H1 (cell line): ENCODE data around the gene LPP. TPM values are rescaled to one million over a fixed set of nuclear protein-coding genes. Genes with fewer than 3 reads are reported as not detected.

Source experiments
- CTCF ChIA-PET: fragments of 300-600 bp; sonication (Branson Sonifier 250); formaldehyde crosslinking; loops from one replicate; lab custom pipeline; 2021; ENCODE audit not compliant: partially characterized antibody; lab: Charles Lee
- POLR2A ChIA-PET: fragments of 300-600 bp; sonication (Branson Sonifier 250); formaldehyde crosslinking; loops from one replicate; lab custom pipeline; 2021; ENCODE audit warnings: inconsistent platforms; ENCODE audit not compliant: partially characterized antibody; lab: Charles Lee
- DNase-seq, 2 experiments: peaks; one replicate each; pipeline versions ENCODE4 v3.0.0 to v3.0.0-alpha.2; 2010 to 2022; ENCODE audit warnings: low spot score in 2 of 2, low read depth in 1 of 2, mixed read lengths in 1 of 2
- FAIRE-seq: peaks from 2 replicates; lab custom pipeline; 2011; peaks lifted over from hg19 to GRCh38; lab: Jason Lieb, UNC
- H2AFZ ChIP-seq: 2 replicates; pipeline ENCODE4 v1.8.1; 2012; ENCODE audit warnings: low read length, inconsistent platforms
- H2AK5ac ChIP-seq: 2 replicates; pipeline ENCODE4 v1.6.1; 2013; ENCODE audit warnings: low read depth, low read length
- H2BK120ac ChIP-seq: replicated peaks from 2 replicates; pipeline ENCODE3; 2013; ENCODE audit warnings: low read depth, low read length, inconsistent platforms
- H2BK12ac ChIP-seq: 2 replicates; pipeline ENCODE4 v1.6.1; 2013; ENCODE audit warnings: low read depth, low read length
- H2BK15ac ChIP-seq: 2 replicates; pipeline ENCODE4 v1.6.1; 2013; ENCODE audit warnings: low read length
- H2BK20ac ChIP-seq: 2 replicates; pipeline ENCODE4 v1.6.1; 2013; ENCODE audit warnings: low read length
- H2BK5ac ChIP-seq: 2 replicates; pipeline ENCODE4 v1.6.1; 2013; ENCODE audit warnings: low read depth, low read length
- H3K14ac ChIP-seq: 2 replicates; pipeline ENCODE4 v1.6.1; 2013; ENCODE audit warnings: inconsistent platforms; ENCODE audit not compliant: insufficient read length
- H3K18ac ChIP-seq: 2 replicates; pipeline ENCODE4 v1.6.1; 2013; ENCODE audit warnings: low read length; ENCODE audit errors: extremely low read depth
- H3K23ac ChIP-seq: 2 replicates; pipeline ENCODE4 v1.6.1; 2013; ENCODE audit warnings: inconsistent platforms; ENCODE audit not compliant: insufficient read length
- H3K23me2 ChIP-seq: 2 replicates; pipeline ENCODE4 v1.6.1; 2013; ENCODE audit warnings: low read depth, low read length
- H3K27ac ChIP-seq: 2 replicates; pipeline ENCODE4 v1.6.1; 2011; ENCODE audit warnings: low read depth, low read length, inconsistent platforms
- H3K27me3 ChIP-seq, 4 experiments: replicated peaks in 1 of 4; 1 replicate in 1 of 4; 2 replicates in 3 of 4; pipeline versions ENCODE4 v1.6.1 to v1.8.1; 2011 to 2013; ENCODE audit warnings: low read length in 3 of 4, mild to moderate bottlenecking in 3 of 4, inconsistent platforms in 2 of 4, mixed read lengths in 2 of 4, moderate library complexity in 1 of 4; ENCODE audit not compliant: control insufficient read depth in 3 of 4, insufficient read depth in 3 of 4; ENCODE audit errors: extremely low read depth in 1 of 4
- H3K36me3 ChIP-seq, 4 experiments: 2 replicates each; pipeline versions ENCODE4 v1.6.1 to v1.8.1; 2011 to 2013; ENCODE audit warnings: mild to moderate bottlenecking in 4 of 4, low read length in 3 of 4, moderate library complexity in 2 of 4, control low read depth in 1 of 4, inconsistent platforms in 1 of 4; ENCODE audit not compliant: insufficient read depth in 4 of 4, control insufficient read depth in 2 of 4
- H3K4ac ChIP-seq: replicated peaks from 2 replicates; pipeline ENCODE3; 2013; ENCODE audit warnings: low read length, low read depth, mixed read lengths, inconsistent platforms; ENCODE audit not compliant: insufficient read length
- H3K4me1 ChIP-seq, 4 experiments: replicated peaks in 1 of 4; 1 replicate in 1 of 4; 2 replicates in 3 of 4; pipeline versions ENCODE4 v1.6.1 to v1.8.1; 2011 to 2013; ENCODE audit warnings: low read length in 3 of 4, inconsistent platforms in 2 of 4, mixed read lengths in 1 of 4; ENCODE audit not compliant: insufficient read depth in 4 of 4, control insufficient read depth in 3 of 4
- H3K4me2 ChIP-seq, 2 experiments: 2 replicates each; pipeline versions ENCODE4 v1.6.1 to v1.8.1; 2011 to 2013; ENCODE audit warnings: low read depth in 2 of 2, low read length in 2 of 2, control low read depth in 1 of 2, inconsistent platforms in 1 of 2, mild to moderate bottlenecking in 1 of 2; ENCODE audit not compliant: insufficient read depth in 1 of 2
- H3K4me3 ChIP-seq, 4 experiments: fragments of 200-600, 300-600 bp in 1 of 4; sonication (generic), shearing (Covaris generic), sonication (Bioruptor Twin) in 1 of 4; 2 replicates each; pipeline versions ENCODE4 v1.5.1 to v1.8.1; 2011 to 2016; ENCODE audit warnings: low read length in 4 of 4, low read depth in 3 of 4, control low read depth in 2 of 4, inconsistent platforms in 2 of 4, mild to moderate bottlenecking in 2 of 4, mixed read lengths in 1 of 4, moderate library complexity in 1 of 4; ENCODE audit not compliant: insufficient read depth in 2 of 4; ENCODE audit errors: extremely low read depth in 1 of 4
- H3K56ac ChIP-seq: replicated peaks from 2 replicates; pipeline ENCODE3; 2013; ENCODE audit warnings: low read depth, mild to moderate bottlenecking, mixed read lengths, low read length, inconsistent platforms; ENCODE audit not compliant: insufficient read length
- H3K79me1 ChIP-seq: 2 replicates; pipeline ENCODE4 v1.6.1; 2013; ENCODE audit warnings: low read depth, low read length, control low read depth
- H3K79me2 ChIP-seq, 2 experiments: 2 replicates each; pipeline versions ENCODE4 v1.6.1 to v1.8.1; 2012 to 2013; ENCODE audit warnings: low read length in 2 of 2, mild to moderate bottlenecking in 2 of 2, inconsistent platforms in 1 of 2; ENCODE audit not compliant: insufficient read depth in 2 of 2, control insufficient read depth in 1 of 2
- H3K9ac ChIP-seq, 4 experiments: replicated peaks in 1 of 4; 1 replicate in 1 of 4; 2 replicates in 3 of 4; pipeline versions ENCODE4 v1.6.1 to v1.8.1; 2011 to 2013; ENCODE audit warnings: low read depth in 3 of 4, low read length in 3 of 4, control low read depth in 2 of 4, mild to moderate bottlenecking in 2 of 4, moderate library complexity in 2 of 4, inconsistent platforms in 1 of 4; ENCODE audit errors: extremely low read depth in 1 of 4
- H3K9me3 ChIP-seq, 2 experiments: 2 replicates each; pipeline versions ENCODE4 v1.6.1 to v1.8.1; 2012 to 2013; ENCODE audit warnings: mild to moderate bottlenecking in 2 of 2, moderate library complexity in 2 of 2, control low read depth in 1 of 2, inconsistent platforms in 1 of 2, low read depth in 1 of 2, low read length in 1 of 2, mixed read lengths in 1 of 2; ENCODE audit not compliant: insufficient read depth in 2 of 2
- H4K20me1 ChIP-seq, 2 experiments: replicated peaks in 1 of 2; 2 replicates each; pipeline versions ENCODE3 to v1.8.1; 2011 to 2013; ENCODE audit warnings: inconsistent platforms in 2 of 2, low read length in 2 of 2, mild to moderate bottlenecking in 1 of 2; ENCODE audit not compliant: insufficient read depth in 2 of 2, control insufficient read depth in 1 of 2
- H4K5ac ChIP-seq: 2 replicates; pipeline ENCODE4 v1.6.1; 2013; ENCODE audit warnings: low read length, low read depth, mixed read lengths, inconsistent platforms; ENCODE audit not compliant: insufficient read length
- H4K8ac ChIP-seq: 2 replicates; pipeline ENCODE4 v1.8.0; 2013; ENCODE audit warnings: mild to moderate bottlenecking, moderate library complexity, low read length, inconsistent platforms; ENCODE audit not compliant: insufficient read depth; ENCODE audit errors: extremely low read depth
- H4K91ac ChIP-seq: replicated peaks from 2 replicates; pipeline ENCODE3; 2013; ENCODE audit warnings: low read length, mixed read lengths, inconsistent platforms; ENCODE audit not compliant: insufficient read length
- CBX5 ChIP-seq: fragments of 300-800, 300-1000 bp; sonication (generic); IDR thresholded peaks from 2 replicates; pipeline ENCODE4 v1.7.1; 2016; ENCODE audit warnings: antibody characterized with exemption, low read length, low read depth
- CTBP2 ChIP-seq: IDR thresholded peaks from 2 replicates; pipeline ENCODE4 v1.7.0; 2011; ENCODE audit warnings: borderline replicate concordance, mild to moderate bottlenecking, moderate library complexity, mixed read lengths, low read length; ENCODE audit not compliant: insufficient read depth, insufficient read length
- KDM1A ChIP-seq: fragments of 200-600, 300-600 bp; sonication (generic); IDR thresholded peaks from 2 replicates; pipeline ENCODE4 v1.7.1; 2016; ENCODE audit warnings: mild to moderate bottlenecking, low read length, borderline replicate concordance
- PHF8 ChIP-seq: fragments of 200-600 bp; sonication (generic); conservative IDR thresholded peaks from 2 replicates; pipeline ENCODE4 v1.7.1; 2012; ENCODE audit warnings: low read depth, mild to moderate bottlenecking, inconsistent platforms, low read length, moderate library complexity
- SP4 ChIP-seq: IDR thresholded peaks from 2 replicates; pipeline ENCODE4 v1.6.1; 2012; ENCODE audit warnings: low read length, inconsistent platforms
- WGBS, 2 experiments: shearing (Covaris generic) in 1 of 2; methylation state at CpG; one replicate each; pipeline versions ENCODE4 v1.1.6 to v1.1.7; 2013 to 2015; ENCODE audit warnings: low lambda C conversion rate in 2 of 2, mixed read lengths in 2 of 2, inconsistent platforms in 1 of 2, low coverage in 1 of 2, missing lambda C conversion rate in 1 of 2; ENCODE audit not compliant: insufficient replicate concordance in 2 of 2, insufficient coverage in 1 of 2, insufficient read length in 1 of 2; ENCODE audit errors: extremely low coverage in 1 of 2, missing lambda C conversion rate in 1 of 2; 5-methylcytosine and 5-hydroxymethylcytosine counted together
- long read RNA-seq, 2 experiments: library from RNA in 1 of 2; library from capped mRNA in 1 of 2; stranded (forward); transcript quantifications; one replicate each; pipeline ENCODE4 v2.0.0, GENCODE V29; 2021; ENCODE audit warnings: inconsistent platforms in 1 of 2
- polyA minus RNA-seq, 3 experiments: library from RNA; depleted of rRNA, polyadenylated mRNA; stranded (reverse); fragments of >200 nt; gene quantifications; 1 replicate in 2 of 3; 2 replicates in 1 of 3; pipeline ENCODE4 v1.2.3, GENCODE V29; 2011
- polyA plus RNA-seq, 7 experiments: library from polyadenylated mRNA; depleted of rRNA in 3 of 7; stranded (reverse) in 5 of 7; unstranded in 2 of 7; fragments of >200 nt in 5 of 7; fragments of 200-250 nt in 2 of 7; gene quantifications; 1 replicate in 5 of 7; 2 replicates in 1 of 7; 4 replicates in 1 of 7; pipeline versions ENCODE4 v1.2.1 to v1.2.3, GENCODE V29; 2011 to 2013; ENCODE audit warnings: missing spikeins in 2 of 7, mixed read lengths in 2 of 7
- total RNA-seq: library from RNA; stranded (reverse); fragmentation: NEBNext Ultra II Directional; extraction: Animal tissue kit (Norgen Biotek cat#: 25700); gene quantifications from 2 replicates; pipeline ENCODE4 v1.2.1, GENCODE V29; 2021

The LPP gene, protein sequence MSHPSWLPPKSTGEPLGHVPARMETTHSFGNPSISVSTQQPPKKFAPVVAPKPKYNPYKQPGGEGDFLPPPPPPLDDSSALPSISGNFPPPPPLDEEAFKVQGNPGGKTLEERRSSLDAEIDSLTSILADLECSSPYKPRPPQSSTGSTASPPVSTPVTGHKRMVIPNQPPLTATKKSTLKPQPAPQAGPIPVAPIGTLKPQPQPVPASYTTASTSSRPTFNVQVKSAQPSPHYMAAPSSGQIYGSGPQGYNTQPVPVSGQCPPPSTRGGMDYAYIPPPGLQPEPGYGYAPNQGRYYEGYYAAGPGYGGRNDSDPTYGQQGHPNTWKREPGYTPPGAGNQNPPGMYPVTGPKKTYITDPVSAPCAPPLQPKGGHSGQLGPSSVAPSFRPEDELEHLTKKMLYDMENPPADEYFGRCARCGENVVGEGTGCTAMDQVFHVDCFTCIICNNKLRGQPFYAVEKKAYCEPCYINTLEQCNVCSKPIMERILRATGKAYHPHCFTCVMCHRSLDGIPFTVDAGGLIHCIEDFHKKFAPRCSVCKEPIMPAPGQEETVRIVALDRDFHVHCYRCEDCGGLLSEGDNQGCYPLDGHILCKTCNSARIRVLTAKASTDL
- 53.3 and 60.2 TPM in 2 replicates for total RNA-seq
- polyA plus RNA-seq (2011; rRNA removed): 10.0 and 12.1 TPM in 2 replicates
- polyA plus RNA-seq (2011; cell fraction: cytosol; rRNA removed): 6.2 TPM
- 78.5 TPM for polyA plus RNA-seq (2011; cell fraction: nucleus; rRNA removed)
- 6.5 to 12.8 TPM (median 11.1 TPM) in 4 replicates for polyA plus RNA-seq (2012, experiment 1 of 2)
- 1.8 TPM for polyA plus RNA-seq (2012, experiment 2 of 2)
- 17.2 TPM for polyA plus RNA-seq (2013, experiment 1 of 2)
- polyA plus RNA-seq (2013, experiment 2 of 2): 12.6 TPM
- polyA minus RNA-seq (2011; rRNA and poly(A)+ RNA removed): 222 and 238 TPM in 2 replicates
- polyA minus RNA-seq (2011; cell fraction: cytosol; rRNA and poly(A)+ RNA removed): 46.1 TPM
- polyA minus RNA-seq (2011; cell fraction: nucleus; rRNA and poly(A)+ RNA removed): 162 TPM
- long read RNA-seq, experiment 1, partial matches to known transcripts: 3 of 22 reads
- long read RNA-seq, experiment 1, other reads (novel, unspliced or antisense): 19 of 22 reads
- long read RNA-seq, experiment 2, partial matches to known transcripts: 0 of 6 reads
- long read RNA-seq, experiment 2, other reads (novel, unspliced or antisense): 6 of 6 reads

DNA sequence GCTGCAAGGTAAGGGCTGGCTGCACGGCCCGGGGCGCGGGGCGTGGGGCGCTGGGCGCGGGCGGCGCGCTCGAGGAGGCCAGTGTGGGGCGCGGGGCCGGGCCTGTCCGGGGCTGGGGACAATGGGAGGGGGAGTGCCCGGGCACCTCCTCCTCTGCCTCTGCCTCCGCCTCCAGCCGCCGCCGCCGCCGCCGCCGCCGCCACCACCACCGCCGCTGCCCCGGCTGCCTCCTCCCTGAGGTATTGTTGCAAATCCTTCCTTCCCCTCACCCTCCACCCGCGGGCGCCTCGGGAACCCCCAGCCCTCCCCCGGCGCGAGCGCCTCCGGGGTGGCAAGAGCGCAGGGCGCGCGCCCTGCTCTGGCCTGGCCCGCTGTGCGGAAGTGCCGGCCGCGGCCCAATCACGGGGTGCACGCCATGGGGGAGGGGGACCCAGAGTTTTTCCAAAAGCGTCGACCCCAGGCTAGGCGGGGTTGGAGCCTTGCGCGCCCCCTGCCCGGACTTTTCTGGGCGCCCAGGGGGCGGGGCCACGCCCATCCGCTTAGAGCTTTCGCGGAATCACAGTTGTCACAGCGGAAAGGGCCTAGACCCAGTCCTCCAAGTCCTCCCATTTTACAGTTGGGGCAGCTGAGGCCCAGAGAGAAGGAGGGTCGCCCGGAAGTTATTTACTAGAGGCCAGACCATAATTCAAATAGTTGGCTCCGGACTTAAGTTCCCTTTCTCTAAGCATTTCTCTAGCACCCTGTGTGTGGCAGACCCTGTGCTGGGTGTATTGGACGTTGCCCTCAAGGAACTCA, at the start of gene LPP:
Gene LPP (plus strand): TSS at position 144 of the 795 bp plus-strand sequence. CDS start 251,964 bp downstream, outside the sequence.
- H3K23ac ChIP-seq: no peak within 1 kb of the TSS
- ChIA-PET POLR2A (interaction anchor here (0.6 to 3.3 kb wide), 60 partner anchors 8 to 950 kb away, joined by 3 to 19 read pairs (median 4); partner anchors contain the start of gene BCL6), CTCF (interaction anchor here (1.0 to 3.1 kb wide), 8 partner anchors 52 to 532 kb away, joined by 3 to 16 read pairs (median 4); partner anchors contain the start of gene BCL6)
- DNase-seq (peak; percentile 31 to 84), FAIRE-seq (no peak)
- H2AFZ ChIP-seq: no peak within 1 kb of the TSS
- H2BK5ac ChIP-seq: peak within 1 kb of the TSS; percentile 85
- H2BK20ac ChIP-seq: no peak within 1 kb of the TSS
- H2BK15ac ChIP-seq: peak within 1 kb of the TSS; percentile 1; the same call in 1 of the 2 replicates
- H4K8ac ChIP-seq: peak within 1 kb of the TSS; percentile 99
- H2AK5ac ChIP-seq: peak within 1 kb of the TSS; percentile 87
- H2BK120ac ChIP-seq: peak within 1 kb of the TSS; percentile 66
- peak within 1 kb of the TSS; percentile 93 for H2BK12ac ChIP-seq
- WGBS, 2 experiments: 2% methylated on average over 24 of the region's 66 CpGs; no CpG with 5 or more reads in 1 of the 2 experiments
- no peaks in the 10 kb centered on the region for H3K36me3 ChIP-seq
- peaks cover 13% of the 10 kb centered on the region; the same call in 1 of the 2 replicates for H3K23me2 ChIP-seq
- peak within 1 kb of the TSS; percentile 76; the same call in 1 of the 2 replicates for H3K18ac ChIP-seq
- H4K20me1 ChIP-seq: peaks cover 0 to 1% of the 10 kb centered on the region in 2 experiments
- H3K4me3 ChIP-seq: peak within 1 kb of the TSS; percentile 58 to 97 (median 69)
- H3K56ac ChIP-seq: peak within 1 kb of the TSS; percentile 63
- H3K79me1 ChIP-seq: peaks cover 9% of the 10 kb centered on the region; the same call in 1 of the 2 replicates
- H3K9me3 ChIP-seq: no peaks in the 10 kb centered on the region
- peaks cover 4 to 13% (median 6%) of the 10 kb centered on the region in 4 experiments; a peak in 6 of 7 replicates for H3K4me1 ChIP-seq
- H3K4me2 ChIP-seq: peak within 1 kb of the TSS; percentile 80 to 94
- H3K4ac ChIP-seq: peak within 1 kb of the TSS; percentile 57
- peak within 1 kb of the TSS; percentile 18 for H4K91ac ChIP-seq
- peak within 1 kb of the TSS; percentile 83 to 89 (median 86) for H3K9ac ChIP-seq
- no peaks in the 10 kb centered on the region for H3K27me3 ChIP-seq
- H3K27ac ChIP-seq: peak within 1 kb of the TSS; percentile 84; the same call in 1 of the 2 replicates
- peaks cover 0 to 39% of the 10 kb centered on the region in 2 experiments; a peak in 2 of 4 replicates for H3K79me2 ChIP-seq
- no peak within 1 kb of the TSS for H3K14ac ChIP-seq
- H4K5ac ChIP-seq: peak within 1 kb of the TSS; percentile 46
- TF ChIP-seq CTBP2 (peak; percentile 37), CBX5 (no peak), KDM1A (peak; percentile 75), SP4 (peak; percentile 69), PHF8 (peak; percentile 76)
